ENCODE data around the gene SDK2. TPM values are rescaled to one million over a fixed set of nuclear protein-coding genes. Genes with fewer than 3 reads are reported as not detected.

The SDK2 gene
- total and polyA plus RNA-seq, 2 experiments from 2014 or later, result 0.59 to 1.2 TPM

DNA sequence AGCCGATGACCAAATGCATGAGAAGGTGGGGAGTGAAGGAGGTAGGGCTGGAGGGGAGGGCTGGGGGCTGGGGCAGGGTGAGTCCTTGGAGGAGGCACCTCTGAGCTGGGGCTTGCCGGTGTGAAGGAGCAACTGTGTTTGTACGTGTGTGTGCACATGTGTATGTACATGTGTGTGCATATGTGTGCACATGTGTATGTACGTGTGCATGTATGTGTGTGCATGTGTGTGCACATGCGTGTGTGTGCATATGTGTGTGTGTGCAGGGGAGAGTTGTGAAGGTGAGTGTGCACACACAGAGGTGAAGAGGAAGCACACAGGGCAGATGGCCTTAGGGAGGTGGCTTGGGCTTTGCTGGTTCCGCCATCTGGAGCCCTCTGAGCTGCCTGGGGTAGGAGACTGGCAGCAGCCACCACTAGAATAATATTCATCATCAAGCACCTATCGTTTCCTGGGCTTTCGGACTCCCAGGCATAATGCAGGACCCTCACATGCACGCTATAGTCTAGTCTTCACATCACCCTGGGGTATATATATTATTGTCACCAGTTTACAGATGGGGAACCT, 211.5 kb downstream of the SDK2 start:
- no peaks in the 10 kb centered on the region for H3K36me3 ChIP-seq (replicated peaks; ENCODE audit: insufficient read depth, low read depth)
- TF ChIP-seq EZH2phosphoT487 (IDR thresholded peaks at IDR 0.05; ENCODE audit: low read depth, severe bottlenecking, unreplicated experiment), result no peak
- no peak for DNase-seq (ENCODE audit: low spot score)
- no peak overlapping the region for H3K4me2 ChIP-seq
- no peaks in the 10 kb centered on the region for H3K4me1 ChIP-seq (ENCODE audit: insufficient read depth)
- WGBS (ENCODE audit: low lambda C conversion rate, missing lambda C conversion rate), result 94% methylated on average over 8 of the region's 9 CpGs
- no peak overlapping the region for H3K4me3 ChIP-seq
- no peaks in the 10 kb centered on the region for H3K27me3 ChIP-seq
- H2AFZ ChIP-seq, result no peak overlapping the region
- no peaks in the 10 kb centered on the region for H3K79me2 ChIP-seq
- no peak overlapping the region for H3K27ac ChIP-seq
- H4K20me1 ChIP-seq (ENCODE audit: insufficient read depth, poor library complexity, severe bottlenecking), result no peaks in the 10 kb centered on the region
- H3K9me3 ChIP-seq (ENCODE audit: low read depth), result no peaks in the 10 kb centered on the region
- H3K9me2 ChIP-seq (replicated peaks; ENCODE audit: insufficient read depth), result no peaks in the 10 kb centered on the region

DNA sequence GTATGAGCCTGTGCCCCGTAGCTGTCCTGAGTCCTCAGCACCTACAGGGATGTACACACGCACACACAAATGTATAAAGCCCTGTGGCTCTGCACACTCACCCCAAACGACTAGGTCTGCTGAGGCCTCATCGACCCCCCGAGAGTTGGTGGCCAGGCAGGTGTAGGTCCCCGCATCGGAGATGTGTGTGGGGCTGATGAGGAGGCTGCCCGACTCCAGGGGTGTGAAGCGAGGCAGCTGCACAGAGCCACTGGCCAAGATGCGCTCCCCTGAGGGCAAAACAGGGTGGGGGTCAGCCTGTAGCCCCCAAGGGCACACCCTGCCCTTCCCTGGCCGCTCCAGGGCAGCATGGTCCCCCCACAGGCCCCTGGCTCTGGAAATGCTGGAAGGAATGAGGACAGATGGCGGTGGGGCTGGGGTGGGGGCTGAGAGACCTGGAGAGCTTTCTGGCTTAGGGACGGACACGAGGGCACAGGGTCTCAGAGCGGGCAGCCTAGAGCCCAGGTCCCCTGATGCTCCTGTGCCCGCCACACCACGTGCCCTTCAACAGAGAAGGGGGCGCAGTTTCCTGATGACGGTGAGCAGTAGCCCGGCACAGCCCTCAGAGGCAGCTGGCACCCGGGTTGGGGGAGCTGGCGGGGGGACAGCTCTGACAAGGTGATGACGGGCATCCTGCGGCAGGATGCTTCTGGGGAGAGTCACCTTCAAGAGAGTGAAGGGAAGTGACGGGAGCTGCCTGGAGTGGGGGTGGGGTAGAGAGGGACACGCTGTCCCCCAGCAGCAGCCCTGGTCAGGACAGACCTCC, 212.6 kb downstream of the SDK2 start:
- Histone ChIP-seq H3K4me3 (no peak overlapping the region), H3K36me3 (replicated peaks; ENCODE audit: insufficient read depth, low read depth) (no peaks in the 10 kb centered on the region), H2AFZ (no peak overlapping the region), H3K4me1 (ENCODE audit: insufficient read depth) (no peaks in the 10 kb centered on the region), H3K4me2 (no peak overlapping the region), H3K79me2 (no peaks in the 10 kb centered on the region), H4K20me1 (ENCODE audit: insufficient read depth, poor library complexity, severe bottlenecking) (no peaks in the 10 kb centered on the region), H3K27me3 (no peaks in the 10 kb centered on the region), H3K9me2 (replicated peaks; ENCODE audit: insufficient read depth) (no peaks in the 10 kb centered on the region), H3K27ac (no peak overlapping the region), H3K9me3 (ENCODE audit: low read depth) (no peaks in the 10 kb centered on the region)
- no peak for TF ChIP-seq EZH2 (IDR thresholded peaks at IDR 0.05; ENCODE audit: borderline replicate concordance)
- TF ChIP-seq, protein P1, sequence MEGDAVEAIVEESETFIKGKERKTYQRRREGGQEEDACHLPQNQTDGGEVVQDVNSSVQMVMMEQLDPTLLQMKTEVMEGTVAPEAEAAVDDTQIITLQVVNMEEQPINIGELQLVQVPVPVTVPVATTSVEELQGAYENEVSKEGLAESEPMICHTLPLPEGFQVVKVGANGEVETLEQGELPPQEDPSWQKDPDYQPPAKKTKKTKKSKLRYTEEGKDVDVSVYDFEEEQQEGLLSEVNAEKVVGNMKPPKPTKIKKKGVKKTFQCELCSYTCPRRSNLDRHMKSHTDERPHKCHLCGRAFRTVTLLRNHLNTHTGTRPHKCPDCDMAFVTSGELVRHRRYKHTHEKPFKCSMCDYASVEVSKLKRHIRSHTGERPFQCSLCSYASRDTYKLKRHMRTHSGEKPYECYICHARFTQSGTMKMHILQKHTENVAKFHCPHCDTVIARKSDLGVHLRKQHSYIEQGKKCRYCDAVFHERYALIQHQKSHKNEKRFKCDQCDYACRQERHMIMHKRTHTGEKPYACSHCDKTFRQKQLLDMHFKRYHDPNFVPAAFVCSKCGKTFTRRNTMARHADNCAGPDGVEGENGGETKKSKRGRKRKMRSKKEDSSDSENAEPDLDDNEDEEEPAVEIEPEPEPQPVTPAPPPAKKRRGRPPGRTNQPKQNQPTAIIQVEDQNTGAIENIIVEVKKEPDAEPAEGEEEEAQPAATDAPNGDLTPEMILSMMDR (IDR thresholded peaks at IDR 0.05; ENCODE audit: poor library complexity), result no peak
- TF ChIP-seq EZH2phosphoT487 (IDR thresholded peaks at IDR 0.05; ENCODE audit: low read depth, severe bottlenecking, unreplicated experiment), result no peak
- 93% methylated on average over 25 of the region's 26 CpGs for WGBS (ENCODE audit: low lambda C conversion rate, missing lambda C conversion rate)
- no peak for DNase-seq (ENCODE audit: low spot score)

DNA sequence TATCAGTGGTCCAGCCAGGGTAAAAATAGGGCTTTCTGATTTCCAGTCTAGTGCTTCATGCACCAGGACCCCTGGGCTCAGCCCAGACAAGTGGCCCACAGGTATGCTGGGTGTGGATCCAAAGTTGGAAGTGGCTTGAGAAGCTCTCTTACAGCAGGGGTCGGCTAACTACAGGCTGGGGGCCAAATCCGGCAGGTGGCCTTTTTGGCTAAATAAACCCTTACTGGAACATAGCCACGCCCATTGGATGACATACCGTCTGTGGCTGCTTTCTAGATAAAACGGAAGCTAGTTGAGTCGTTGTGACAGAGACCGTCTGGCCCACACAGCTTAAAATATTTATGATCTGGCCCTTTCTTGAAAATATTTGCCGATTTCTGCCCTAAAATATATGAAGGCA, 213.4 kb downstream of the SDK2 start:
- Histone ChIP-seq H3K4me3 (no peak overlapping the region), H3K27me3 (no peaks in the 10 kb centered on the region), H3K79me2 (no peaks in the 10 kb centered on the region), H3K4me2 (no peak overlapping the region), H4K20me1 (ENCODE audit: insufficient read depth, poor library complexity, severe bottlenecking) (no peaks in the 10 kb centered on the region), H3K36me3 (replicated peaks; ENCODE audit: insufficient read depth, low read depth) (no peaks in the 10 kb centered on the region), H3K27ac (no peak overlapping the region), H3K4me1 (ENCODE audit: insufficient read depth) (no peaks in the 10 kb centered on the region), H3K9me2 (replicated peaks; ENCODE audit: insufficient read depth) (no peaks in the 10 kb centered on the region), H3K9me3 (ENCODE audit: low read depth) (no peaks in the 10 kb centered on the region), H2AFZ (no peak overlapping the region)
- TF ChIP-seq, protein P1 (IDR thresholded peaks at IDR 0.05; ENCODE audit: poor library complexity), result no peak
- no peak for TF ChIP-seq EZH2phosphoT487 (IDR thresholded peaks at IDR 0.05; ENCODE audit: low read depth, severe bottlenecking, unreplicated experiment)
- TF ChIP-seq EZH2 (IDR thresholded peaks at IDR 0.05; ENCODE audit: borderline replicate concordance), result no peak
- WGBS (ENCODE audit: low lambda C conversion rate, missing lambda C conversion rate), result 54% methylated on average over 8 of the region's 8 CpGs
- no peak for DNase-seq (ENCODE audit: low spot score)

DNA sequence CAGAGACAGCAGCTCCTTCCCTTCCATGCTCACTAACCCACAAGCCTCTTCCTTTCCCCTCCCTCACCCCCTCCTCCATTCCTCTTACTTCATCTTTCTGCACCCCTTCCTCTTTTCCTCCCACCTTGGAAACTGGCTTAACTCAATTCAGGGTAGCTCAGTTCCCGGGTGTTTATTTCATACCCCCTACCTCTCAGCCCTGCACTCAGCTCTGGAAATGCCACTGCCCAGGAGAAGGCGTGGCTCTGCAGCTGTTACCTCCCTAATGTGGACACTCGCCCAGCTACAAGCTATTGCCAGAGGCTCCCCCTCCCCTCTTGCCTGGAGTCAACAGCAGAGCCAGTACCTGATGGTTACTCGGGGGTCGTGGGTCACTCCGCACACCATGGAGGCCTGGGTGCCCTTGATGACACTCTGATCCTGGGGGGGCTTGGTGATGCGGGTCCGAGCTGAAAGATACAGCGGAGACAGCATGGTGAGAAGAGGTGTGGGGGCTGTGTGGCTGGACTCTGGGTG, 214.0 kb downstream of the SDK2 start:
- Histone ChIP-seq H3K27me3 (no peaks in the 10 kb centered on the region), H3K9me2 (replicated peaks; ENCODE audit: insufficient read depth) (no peaks in the 10 kb centered on the region), H3K9me3 (ENCODE audit: low read depth) (no peaks in the 10 kb centered on the region), H3K36me3 (replicated peaks; ENCODE audit: insufficient read depth, low read depth) (no peaks in the 10 kb centered on the region), H3K4me1 (ENCODE audit: insufficient read depth) (no peaks in the 10 kb centered on the region), H3K79me2 (no peaks in the 10 kb centered on the region), H4K20me1 (ENCODE audit: insufficient read depth, poor library complexity, severe bottlenecking) (no peaks in the 10 kb centered on the region), H3K4me2 (no peak overlapping the region), H3K27ac (no peak overlapping the region), H3K4me3 (no peak overlapping the region), H2AFZ (no peak overlapping the region)
- WGBS (ENCODE audit: low lambda C conversion rate, missing lambda C conversion rate), result 49% methylated on average over 9 of the region's 9 CpGs
- TF ChIP-seq, protein P1 (IDR thresholded peaks at IDR 0.05; ENCODE audit: poor library complexity), result no peak
- TF ChIP-seq EZH2 (IDR thresholded peaks at IDR 0.05; ENCODE audit: borderline replicate concordance) (no peak), EZH2phosphoT487 (IDR thresholded peaks at IDR 0.05; ENCODE audit: low read depth, severe bottlenecking, unreplicated experiment) (no peak)
- no peak for DNase-seq (ENCODE audit: low spot score)

Measured in hepatocyte (in vitro differentiated cells).